SK-N-SH treated with all-trans-retinoic acid at 6 μM for 48 hours (cell line): ENCODE results near the gene DNAJC4.

Experiments used
- ARNTL ChIP-seq: fragments of 450-650 bp; formaldehyde crosslinking; IDR thresholded peaks from 2 replicates; pipeline ENCODE4 v1.5.0; 2020; ENCODE audit warnings: low read depth, mild to moderate bottlenecking, moderate library complexity, borderline replicate concordance
- CSDC2 ChIP-seq: fragments of 250-450 bp; sonication (Bioruptor Pico); IDR thresholded peaks from 2 replicates; pipeline ENCODE4 v1.5.0; 2020; ENCODE audit warnings: mild to moderate bottlenecking, moderate library complexity
- ESRRG ChIP-seq: fragments of 250-450 bp; sonication (Bioruptor Pico); IDR thresholded peaks from 2 replicates; pipeline ENCODE4 v1.6.1; 2021; ENCODE audit warnings: mild to moderate bottlenecking
- GLIS3 ChIP-seq: fragments of 250-450 bp; sonication (Bioruptor Pico); IDR thresholded peaks from 2 replicates; pipeline ENCODE4 v1.5.0; 2020; ENCODE audit warnings: mild to moderate bottlenecking, moderate library complexity
- RARB ChIP-seq: fragments of 250-450 bp; sonication (Bioruptor Pico); IDR thresholded peaks from 2 replicates; pipeline ENCODE4 v1.8.0; 2021; ENCODE audit warnings: mild to moderate bottlenecking, moderate library complexity
- TCF4 ChIP-seq: fragments of 250-450 bp; sonication (Bioruptor Pico); IDR thresholded peaks from 2 replicates; pipeline ENCODE4 v1.8.0; 2021; ENCODE audit warnings: mild to moderate bottlenecking, moderate library complexity, borderline replicate concordance
- TOX ChIP-seq: fragments of 250-450 bp; sonication (Bioruptor Pico); IDR thresholded peaks from 2 replicates; pipeline ENCODE4 v1.8.0; 2021; ENCODE audit warnings: mild to moderate bottlenecking, moderate library complexity, borderline replicate concordance
- ZFP3 ChIP-seq: fragments of 250-450 bp; sonication (Bioruptor Pico); IDR thresholded peaks from 2 replicates; pipeline ENCODE4 v1.5.0; 2020; ENCODE audit warnings: mild to moderate bottlenecking, moderate library complexity
- ZFP30 ChIP-seq: fragments of 450-650 bp; formaldehyde crosslinking; IDR thresholded peaks from 2 replicates; pipeline ENCODE4 v1.5.0; 2022; ENCODE audit warnings: mild to moderate bottlenecking, moderate library complexity
- TF ChIP-seq, protein P1 (sequence below): fragments of 250-450 bp; sonication (Bioruptor Pico); IDR thresholded peaks from 2 replicates; pipeline ENCODE4 v1.8.0; 2020; ENCODE audit warnings: mild to moderate bottlenecking, moderate library complexity, borderline replicate concordance
- TF ChIP-seq, protein P2 (sequence below): fragments of 250-450 bp; sonication (Bioruptor Pico); IDR thresholded peaks from 2 replicates; pipeline ENCODE4 v1.5.1; 2021; ENCODE audit warnings: mild to moderate bottlenecking, moderate library complexity
- TF ChIP-seq, protein P3 (sequence below): fragments of 250-450 bp; sonication (Bioruptor Pico); IDR thresholded peaks from 2 replicates; pipeline ENCODE4 v1.5.1; 2020; ENCODE audit warnings: low read depth, mild to moderate bottlenecking, moderate library complexity

DNA sequence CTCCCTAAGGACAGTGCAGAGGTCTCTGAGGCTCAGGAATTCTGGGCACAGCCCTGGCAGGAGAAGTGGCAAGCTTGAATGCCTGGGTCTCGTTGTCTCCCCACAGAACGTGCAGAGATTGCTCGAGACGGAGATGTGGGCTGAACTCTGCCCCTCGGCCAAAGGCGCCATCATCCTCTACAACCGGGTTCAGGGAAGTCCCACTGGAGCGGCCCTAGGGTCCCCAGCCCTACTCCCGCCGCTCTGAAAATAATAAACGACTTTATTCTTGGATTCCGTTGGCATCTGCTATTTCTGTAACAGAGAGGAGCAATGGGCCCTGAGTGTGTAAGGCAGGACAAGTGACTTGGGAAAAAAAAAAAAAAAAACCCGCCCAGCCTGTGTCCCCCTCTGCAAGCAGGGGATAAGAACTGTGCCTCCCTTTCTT lies 591 bp upstream of the DNAJC4 start:
- no peak for TF ChIP-seq TCF4 (CRISPR knock-in tag)
- TF ChIP-seq, protein P1, sequence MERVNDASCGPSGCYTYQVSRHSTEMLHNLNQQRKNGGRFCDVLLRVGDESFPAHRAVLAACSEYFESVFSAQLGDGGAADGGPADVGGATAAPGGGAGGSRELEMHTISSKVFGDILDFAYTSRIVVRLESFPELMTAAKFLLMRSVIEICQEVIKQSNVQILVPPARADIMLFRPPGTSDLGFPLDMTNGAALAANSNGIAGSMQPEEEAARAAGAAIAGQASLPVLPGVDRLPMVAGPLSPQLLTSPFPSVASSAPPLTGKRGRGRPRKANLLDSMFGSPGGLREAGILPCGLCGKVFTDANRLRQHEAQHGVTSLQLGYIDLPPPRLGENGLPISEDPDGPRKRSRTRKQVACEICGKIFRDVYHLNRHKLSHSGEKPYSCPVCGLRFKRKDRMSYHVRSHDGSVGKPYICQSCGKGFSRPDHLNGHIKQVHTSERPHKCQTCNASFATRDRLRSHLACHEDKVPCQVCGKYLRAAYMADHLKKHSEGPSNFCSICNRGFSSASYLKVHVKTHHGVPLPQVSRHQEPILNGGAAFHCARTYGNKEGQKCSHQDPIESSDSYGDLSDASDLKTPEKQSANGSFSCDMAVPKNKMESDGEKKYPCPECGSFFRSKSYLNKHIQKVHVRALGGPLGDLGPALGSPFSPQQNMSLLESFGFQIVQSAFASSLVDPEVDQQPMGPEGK (CRISPR knock-in tag), result no peak
- no peak for TF ChIP-seq GLIS3 (CRISPR knock-in tag)
- TF ChIP-seq ARNTL, result no peak
- no peak for TF ChIP-seq ZFP30 (CRISPR knock-in tag)
- TF ChIP-seq TOX (CRISPR knock-in tag), result no peak
- TF ChIP-seq CSDC2, result no peak
- TF ChIP-seq, protein P2, sequence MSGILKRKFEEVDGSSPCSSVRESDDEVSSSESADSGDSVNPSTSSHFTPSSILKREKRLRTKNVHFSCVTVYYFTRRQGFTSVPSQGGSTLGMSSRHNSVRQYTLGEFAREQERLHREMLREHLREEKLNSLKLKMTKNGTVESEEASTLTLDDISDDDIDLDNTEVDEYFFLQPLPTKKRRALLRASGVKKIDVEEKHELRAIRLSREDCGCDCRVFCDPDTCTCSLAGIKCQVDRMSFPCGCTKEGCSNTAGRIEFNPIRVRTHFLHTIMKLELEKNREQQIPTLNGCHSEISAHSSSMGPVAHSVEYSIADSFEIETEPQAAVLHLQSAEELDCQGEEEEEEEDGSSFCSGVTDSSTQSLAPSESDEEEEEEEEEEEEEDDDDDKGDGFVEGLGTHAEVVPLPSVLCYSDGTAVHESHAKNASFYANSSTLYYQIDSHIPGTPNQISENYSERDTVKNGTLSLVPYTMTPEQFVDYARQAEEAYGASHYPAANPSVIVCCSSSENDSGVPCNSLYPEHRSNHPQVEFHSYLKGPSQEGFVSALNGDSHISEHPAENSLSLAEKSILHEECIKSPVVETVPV (CRISPR knock-in tag), result no peak
- no peak for TF ChIP-seq RARB (CRISPR knock-in tag)
- TF ChIP-seq ESRRG (CRISPR knock-in tag), result no peak
- TF ChIP-seq, protein P3, sequence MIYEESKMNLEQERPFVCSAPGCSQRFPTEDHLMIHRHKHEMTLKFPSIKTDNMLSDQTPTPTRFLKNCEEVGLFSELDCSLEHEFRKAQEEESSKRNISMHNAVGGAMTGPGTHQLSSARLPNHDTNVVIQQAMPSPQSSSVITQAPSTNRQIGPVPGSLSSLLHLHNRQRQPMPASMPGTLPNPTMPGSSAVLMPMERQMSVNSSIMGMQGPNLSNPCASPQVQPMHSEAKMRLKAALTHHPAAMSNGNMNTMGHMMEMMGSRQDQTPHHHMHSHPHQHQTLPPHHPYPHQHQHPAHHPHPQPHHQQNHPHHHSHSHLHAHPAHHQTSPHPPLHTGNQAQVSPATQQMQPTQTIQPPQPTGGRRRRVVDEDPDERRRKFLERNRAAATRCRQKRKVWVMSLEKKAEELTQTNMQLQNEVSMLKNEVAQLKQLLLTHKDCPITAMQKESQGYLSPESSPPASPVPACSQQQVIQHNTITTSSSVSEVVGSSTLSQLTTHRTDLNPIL (CRISPR knock-in tag), result no peak
- TF ChIP-seq ZFP3 (CRISPR knock-in tag), result no peak
